ENCODE results near the gene MYMK. TPM values are rescaled to one million over a fixed set of nuclear protein-coding genes. Genes with fewer than 3 reads are reported as not detected.

The MYMK gene
- total and polyA plus RNA-seq, 2 of the 4 experiments (the other 2 are of a cell fraction), result not detected

- no peak for TF ChIP-seq RCOR1 (IDR thresholded peaks at IDR 0.05; ENCODE audit: insufficient replicate concordance, low read length)
- no peak for TF ChIP-seq RFX5 (IDR thresholded peaks at IDR 0.05; ENCODE audit: low read depth, low read length)
Observed at GRCh38 chr9:133476036-133476931, 48.5 kb downstream of the MYMK start (continued).

DNA sequence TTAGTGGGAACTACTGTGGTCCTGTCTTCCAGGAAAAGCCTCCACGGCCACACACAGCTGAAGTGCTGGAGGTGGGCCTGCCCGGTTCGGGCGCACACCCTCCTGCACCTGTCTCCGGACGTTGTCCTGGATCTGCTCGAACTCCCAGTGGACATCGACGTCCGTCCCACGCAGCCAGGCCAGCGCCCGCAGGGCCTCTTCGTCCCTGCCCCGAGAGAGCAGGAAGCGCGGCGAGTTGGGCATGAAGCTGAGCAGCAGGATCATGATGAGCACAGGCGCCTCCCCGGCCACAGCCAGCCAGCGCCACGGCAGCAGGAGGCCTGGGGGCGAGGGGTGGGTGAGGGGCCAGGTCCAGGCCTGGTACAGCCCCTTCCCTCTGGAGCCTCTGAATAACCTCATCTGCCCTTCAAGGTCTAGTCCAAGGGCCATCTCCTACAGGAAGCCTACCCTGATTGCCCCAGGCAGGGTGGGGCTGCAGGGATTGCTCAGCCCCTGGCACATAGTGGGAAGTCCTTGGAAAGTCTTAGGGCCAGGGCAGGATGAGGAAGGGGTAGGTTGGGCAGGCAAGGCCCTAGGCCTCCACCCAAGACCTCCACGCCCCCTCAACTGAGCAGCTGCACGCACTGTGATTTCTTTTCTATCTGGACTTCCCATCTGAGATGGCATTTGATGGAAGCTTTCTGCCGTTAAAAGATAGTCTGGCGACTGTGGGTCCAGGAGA, 49.3 kb downstream of the MYMK start:
- BruUV-seq (replicated peaks), result no TSS peak
- in situ Hi-C loops (cut with MboI; ENCODE audit: low sequenced_read_pairs), result loop anchor here (25.0 kb wide), 1 partner anchor 438 kb away; the partner anchor contains the start of gene GTF3C5
- H3K4me2 ChIP-seq (ENCODE audit: low read depth, low read length), result no peak overlapping the region

More for the DNA sequence above, 49.3 kb downstream of the MYMK start:
- intact Hi-C loops (cut with micrococcal nuclease) (no loop called here), dilution Hi-C loops (cut with HindIII; ENCODE audit: low sequenced_read_pairs, unreplicated experiment) (no loop called here)
- H3K27me3 ChIP-seq (ENCODE audit: control insufficient read depth, insufficient read depth, low read length), result no peaks in the 10 kb centered on the region
- no peak for DNase-seq
- no peaks in the 10 kb centered on the region for H3K9me3 ChIP-seq (ENCODE audit: control insufficient read depth, insufficient read depth, low read length)
- peaks cover 3% of the 10 kb centered on the region; the same call in 1 of the 2 replicates for H3K4me1 ChIP-seq (ENCODE audit: control insufficient read depth, insufficient read depth, low read length)
- no peak overlapping the region for H3K9ac ChIP-seq (ENCODE audit: low read depth, low read length)
- no peak overlapping the region for H3K14ac ChIP-seq (replicated peaks; ENCODE audit: low read depth, low read length)
- H2AFZ ChIP-seq (replicated peaks; ENCODE audit: low read length, poor library complexity), result peak overlapping the region; percentile 29
- no peak overlapping the region for H3K23ac ChIP-seq (ENCODE audit: low read depth, low read length)
- ChIA-PET POLR2A (ENCODE audit: unreplicated experiment) (no interaction called here), CTCF (no interaction called here)
- no peak overlapping the region for H3K56ac ChIP-seq (ENCODE audit: extremely low read depth, insufficient read depth, low read length)
- H4K5ac ChIP-seq (ENCODE audit: low read depth, low read length), result no peak overlapping the region
- no peak overlapping the region for H2BK20ac ChIP-seq (ENCODE audit: low read depth, low read length)
- no peak overlapping the region for H2BK15ac ChIP-seq (ENCODE audit: low read depth, low read length)
- H2AK5ac ChIP-seq (ENCODE audit: low read depth, low read length), result no peak overlapping the region
- peaks cover 0 to 10% of the 10 kb centered on the region in 2 experiments; a peak in 1 of 4 replicates for H3K79me1 ChIP-seq (ENCODE audit: low read depth in 1 of 2, low read length in 2 of 2)
- H3K27ac ChIP-seq (ENCODE audit: insufficient read depth, low read length), result no peak overlapping the region
- H4K20me1 ChIP-seq (ENCODE audit: insufficient read depth, low read length), result no peaks in the 10 kb centered on the region
- TF ChIP-seq RAD21 (IDR thresholded peaks at IDR 0.05; ENCODE audit: low read length), result no peak
- TF ChIP-seq, protein P1, sequence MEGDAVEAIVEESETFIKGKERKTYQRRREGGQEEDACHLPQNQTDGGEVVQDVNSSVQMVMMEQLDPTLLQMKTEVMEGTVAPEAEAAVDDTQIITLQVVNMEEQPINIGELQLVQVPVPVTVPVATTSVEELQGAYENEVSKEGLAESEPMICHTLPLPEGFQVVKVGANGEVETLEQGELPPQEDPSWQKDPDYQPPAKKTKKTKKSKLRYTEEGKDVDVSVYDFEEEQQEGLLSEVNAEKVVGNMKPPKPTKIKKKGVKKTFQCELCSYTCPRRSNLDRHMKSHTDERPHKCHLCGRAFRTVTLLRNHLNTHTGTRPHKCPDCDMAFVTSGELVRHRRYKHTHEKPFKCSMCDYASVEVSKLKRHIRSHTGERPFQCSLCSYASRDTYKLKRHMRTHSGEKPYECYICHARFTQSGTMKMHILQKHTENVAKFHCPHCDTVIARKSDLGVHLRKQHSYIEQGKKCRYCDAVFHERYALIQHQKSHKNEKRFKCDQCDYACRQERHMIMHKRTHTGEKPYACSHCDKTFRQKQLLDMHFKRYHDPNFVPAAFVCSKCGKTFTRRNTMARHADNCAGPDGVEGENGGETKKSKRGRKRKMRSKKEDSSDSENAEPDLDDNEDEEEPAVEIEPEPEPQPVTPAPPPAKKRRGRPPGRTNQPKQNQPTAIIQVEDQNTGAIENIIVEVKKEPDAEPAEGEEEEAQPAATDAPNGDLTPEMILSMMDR (conservative IDR thresholded peaks at IDR 0.05; ENCODE audit: low read depth, low read length), result no peak
- no peak for TF ChIP-seq RFX5 (IDR thresholded peaks at IDR 0.05; ENCODE audit: low read depth, low read length)
- TF ChIP-seq MAZ (IDR thresholded peaks at IDR 0.05; ENCODE audit: borderline replicate concordance, low read depth, low read length), result no peak
- TF ChIP-seq, protein P2, sequence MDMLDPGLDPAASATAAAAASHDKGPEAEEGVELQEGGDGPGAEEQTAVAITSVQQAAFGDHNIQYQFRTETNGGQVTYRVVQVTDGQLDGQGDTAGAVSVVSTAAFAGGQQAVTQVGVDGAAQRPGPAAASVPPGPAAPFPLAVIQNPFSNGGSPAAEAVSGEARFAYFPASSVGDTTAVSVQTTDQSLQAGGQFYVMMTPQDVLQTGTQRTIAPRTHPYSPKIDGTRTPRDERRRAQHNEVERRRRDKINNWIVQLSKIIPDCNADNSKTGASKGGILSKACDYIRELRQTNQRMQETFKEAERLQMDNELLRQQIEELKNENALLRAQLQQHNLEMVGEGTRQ (IDR thresholded peaks at IDR 0.05; ENCODE audit: low read depth, low read length), result no peak
- TF ChIP-seq MXI1 (IDR thresholded peaks at IDR 0.05; ENCODE audit: borderline replicate concordance, low read depth, low read length), result no peak
- TF ChIP-seq MAFK (IDR thresholded peaks at IDR 0.05; ENCODE audit: low read depth, low read length), result no peak
- no peak for TF ChIP-seq CHD1 (IDR thresholded peaks at IDR 0.05; ENCODE audit: low read depth, low read length)
- TF ChIP-seq FOS (IDR thresholded peaks at IDR 0.05; ENCODE audit: low read depth, low read length), result no peak
- no peak overlapping the region for H3K18ac ChIP-seq (ENCODE audit: low read depth, low read length)
- no peak overlapping the region for H3K4me3 ChIP-seq (ENCODE audit: insufficient read depth, low read depth, low read length)
- no peak overlapping the region for H4K8ac ChIP-seq (ENCODE audit: low read depth in 2 of 2, low read length in 2 of 2)
- H2AK9ac ChIP-seq (replicated peaks; ENCODE audit: low read depth, low read length, poor library complexity), result no peak overlapping the region
- H2BK120ac ChIP-seq (ENCODE audit: low read depth, low read length), result no peak overlapping the region
- peaks cover 1% of the 10 kb centered on the region; the same call in 1 of the 2 replicates for H3K36me3 ChIP-seq (ENCODE audit: control insufficient read depth, insufficient read depth, low read length)
- no peaks in the 10 kb centered on the region for H3K9me1 ChIP-seq (ENCODE audit: insufficient read depth, low read length)
- 93% methylated on average over 14 of the region's 27 CpGs; no CpG with 5 or more reads in 1 of the 2 experiments for WGBS, 2 experiments (ENCODE audit: extremely low coverage in 2 of 2, insufficient read length in 1 of 2)
- H3K4ac ChIP-seq (ENCODE audit: low read depth, low read length), result no peak overlapping the region
- no peak for ATAC-seq (ENCODE audit: low read depth)
- H4K91ac ChIP-seq (ENCODE audit: insufficient read depth, low read depth, low read length), result no peak overlapping the region
- no peak overlapping the region for H2BK5ac ChIP-seq (ENCODE audit: low read depth, low read length, poor library complexity, severe bottlenecking)
